HepG2 (cell line): ENCODE data around the gene SHISA4. TPM values are rescaled to one million over a fixed set of nuclear protein-coding genes. Genes with fewer than 3 reads are reported as not detected.
A peak's percentile ranks its signal among the peaks of the same experiment; 100 is the strongest.

Experiments used
- KDM6A ChIP-seq: IDR thresholded peaks from 2 replicates; pipeline ENCODE4 v1.6.1; 2016; ENCODE audit warnings: low read depth
- ZNF761 ChIP-seq: sonication (generic); formaldehyde crosslinking; conservative IDR thresholded peaks from 2 replicates; pipeline ENCODE4 v1.4.0; 2020; ENCODE audit warnings: mild to moderate bottlenecking, missing genetic modification reagents
- polyA plus RNA-seq, 8 experiments: library from polyadenylated mRNA; depleted of rRNA in 3 of 8; stranded (reverse) in 7 of 8; unstranded in 1 of 8; fragments of >200 nt; fragmentation: Illumina TruSeq in 4 of 8; extraction: Trizol in 4 of 8; gene quantifications; 2 replicates each; pipeline versions ENCODE4 v1.2.1 to v1.2.3, GENCODE V29; 2011 to 2016; ENCODE audit warnings: low read depth in 4 of 8, missing spikeins in 1 of 8, mixed read lengths in 1 of 8; ENCODE audit not compliant: insufficient read depth in 1 of 8
- total RNA-seq, 5 experiments: library from RNA; depleted of rRNA; stranded (reverse); fragments of >200 nt; fragmentation: Illumina TruSeq; extraction: Trizol; gene quantifications; 2 replicates each; pipeline ENCODE4 v1.2.3, GENCODE V29; 2016; ENCODE audit warnings: low read depth in 1 of 5
- TF ChIP-seq, protein P1 (sequence below): IDR thresholded peaks from 2 replicates; pipeline ENCODE4 v1.6.1; 2012; ENCODE audit warnings: low read length, improper control_type of control experiment
- TF ChIP-seq, protein P2 (sequence below): IDR thresholded peaks from 2 replicates; pipeline ENCODE4 v1.6.1; 2016; ENCODE audit warnings: missing compliant biosample characterization, missing genetic modification reagents, borderline replicate concordance
- TF ChIP-seq, protein P3 (sequence below): sonication (generic); formaldehyde crosslinking; IDR thresholded peaks from 2 replicates; pipeline ENCODE4 v1.8.0; 2022; ENCODE audit warnings: missing genetic modification reagents, mild to moderate bottlenecking, moderate library complexity, borderline replicate concordance
- TF ChIP-seq, protein P4 (sequence below): sonication (generic); formaldehyde crosslinking; IDR thresholded peaks from 2 replicates; pipeline ENCODE4 v1.4.0; 2020; ENCODE audit warnings: missing genetic modification reagents, borderline replicate concordance
- TF ChIP-seq, protein P5 (sequence below): sonication (generic); formaldehyde crosslinking; IDR thresholded peaks from 2 replicates; pipeline ENCODE4 v1.5.0; 2020; ENCODE audit warnings: mild to moderate bottlenecking, missing genetic modification reagents, borderline replicate concordance
- TF ChIP-seq, protein P6 (sequence below): sonication (generic); formaldehyde crosslinking; IDR thresholded peaks from 2 replicates; pipeline ENCODE4 v1.4.0; 2020; ENCODE audit warnings: mild to moderate bottlenecking, missing genetic modification reagents

Gene SHISA4
- total and polyA plus RNA-seq, 2 of the 13 experiments (the other 11 are each of a cell fraction or from before 2014, with no cell fraction given): 0.51 to 1.0 TPM

DNA sequence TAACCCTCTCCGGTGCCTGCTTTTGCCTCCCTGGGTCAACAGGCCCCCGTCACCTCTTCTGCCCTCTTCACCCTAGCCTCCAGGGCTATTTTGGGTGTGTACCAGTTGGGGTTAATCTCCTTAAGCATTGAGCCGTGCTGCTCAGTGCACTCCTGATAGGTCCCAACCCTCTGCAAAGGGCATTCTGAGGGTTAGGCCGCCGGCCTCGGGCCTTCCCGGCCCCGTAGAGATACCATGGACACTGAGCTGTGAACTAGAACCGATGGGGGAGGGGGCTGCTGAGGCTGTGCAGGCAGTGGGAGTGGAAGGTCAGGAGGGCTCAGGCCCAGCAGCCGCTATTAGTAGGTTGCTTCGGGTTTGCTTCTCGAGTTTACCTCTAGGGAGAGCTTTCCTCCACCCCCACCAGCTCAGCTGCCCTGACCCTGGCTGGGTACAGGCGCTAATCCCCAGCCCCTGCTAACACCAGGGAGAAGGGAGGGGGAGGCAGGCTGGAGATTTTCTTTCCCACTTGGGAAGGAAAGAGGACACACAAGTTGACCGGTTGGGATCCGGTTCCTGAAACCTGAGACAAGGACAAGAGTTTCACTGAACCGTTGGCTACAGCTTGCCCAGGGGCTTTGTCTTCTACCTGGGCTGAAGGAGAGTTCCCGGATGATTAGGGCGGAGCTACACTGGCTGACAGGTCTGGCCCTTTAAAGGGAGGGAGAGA, 52.9 kb downstream of the SHISA4 start (continued):
- TF ChIP-seq, protein P1, sequence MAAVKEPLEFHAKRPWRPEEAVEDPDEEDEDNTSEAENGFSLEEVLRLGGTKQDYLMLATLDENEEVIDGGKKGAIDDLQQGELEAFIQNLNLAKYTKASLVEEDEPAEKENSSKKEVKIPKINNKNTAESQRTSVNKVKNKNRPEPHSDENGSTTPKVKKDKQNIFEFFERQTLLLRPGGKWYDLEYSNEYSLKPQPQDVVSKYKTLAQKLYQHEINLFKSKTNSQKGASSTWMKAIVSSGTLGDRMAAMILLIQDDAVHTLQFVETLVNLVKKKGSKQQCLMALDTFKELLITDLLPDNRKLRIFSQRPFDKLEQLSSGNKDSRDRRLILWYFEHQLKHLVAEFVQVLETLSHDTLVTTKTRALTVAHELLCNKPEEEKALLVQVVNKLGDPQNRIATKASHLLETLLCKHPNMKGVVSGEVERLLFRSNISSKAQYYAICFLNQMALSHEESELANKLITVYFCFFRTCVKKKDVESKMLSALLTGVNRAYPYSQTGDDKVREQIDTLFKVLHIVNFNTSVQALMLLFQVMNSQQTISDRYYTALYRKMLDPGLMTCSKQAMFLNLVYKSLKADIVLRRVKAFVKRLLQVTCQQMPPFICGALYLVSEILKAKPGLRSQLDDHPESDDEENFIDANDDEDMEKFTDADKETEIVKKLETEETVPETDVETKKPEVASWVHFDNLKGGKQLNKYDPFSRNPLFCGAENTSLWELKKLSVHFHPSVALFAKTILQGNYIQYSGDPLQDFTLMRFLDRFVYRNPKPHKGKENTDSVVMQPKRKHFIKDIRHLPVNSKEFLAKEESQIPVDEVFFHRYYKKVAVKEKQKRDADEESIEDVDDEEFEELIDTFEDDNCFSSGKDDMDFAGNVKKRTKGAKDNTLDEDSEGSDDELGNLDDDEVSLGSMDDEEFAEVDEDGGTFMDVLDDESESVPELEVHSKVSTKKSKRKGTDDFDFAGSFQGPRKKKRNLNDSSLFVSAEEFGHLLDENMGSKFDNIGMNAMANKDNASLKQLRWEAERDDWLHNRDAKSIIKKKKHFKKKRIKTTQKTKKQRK: no peak
- TF ChIP-seq, protein P2, sequence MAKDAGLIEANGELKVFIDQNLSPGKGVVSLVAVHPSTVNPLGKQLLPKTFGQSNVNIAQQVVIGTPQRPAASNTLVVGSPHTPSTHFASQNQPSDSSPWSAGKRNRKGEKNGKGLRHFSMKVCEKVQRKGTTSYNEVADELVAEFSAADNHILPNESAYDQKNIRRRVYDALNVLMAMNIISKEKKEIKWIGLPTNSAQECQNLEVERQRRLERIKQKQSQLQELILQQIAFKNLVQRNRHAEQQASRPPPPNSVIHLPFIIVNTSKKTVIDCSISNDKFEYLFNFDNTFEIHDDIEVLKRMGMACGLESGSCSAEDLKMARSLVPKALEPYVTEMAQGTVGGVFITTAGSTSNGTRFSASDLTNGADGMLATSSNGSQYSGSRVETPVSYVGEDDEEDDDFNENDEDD (CRISPR knock-in tag): peak; percentile 12; the same call in 1 of the 2 replicates
- TF ChIP-seq, protein P3, sequence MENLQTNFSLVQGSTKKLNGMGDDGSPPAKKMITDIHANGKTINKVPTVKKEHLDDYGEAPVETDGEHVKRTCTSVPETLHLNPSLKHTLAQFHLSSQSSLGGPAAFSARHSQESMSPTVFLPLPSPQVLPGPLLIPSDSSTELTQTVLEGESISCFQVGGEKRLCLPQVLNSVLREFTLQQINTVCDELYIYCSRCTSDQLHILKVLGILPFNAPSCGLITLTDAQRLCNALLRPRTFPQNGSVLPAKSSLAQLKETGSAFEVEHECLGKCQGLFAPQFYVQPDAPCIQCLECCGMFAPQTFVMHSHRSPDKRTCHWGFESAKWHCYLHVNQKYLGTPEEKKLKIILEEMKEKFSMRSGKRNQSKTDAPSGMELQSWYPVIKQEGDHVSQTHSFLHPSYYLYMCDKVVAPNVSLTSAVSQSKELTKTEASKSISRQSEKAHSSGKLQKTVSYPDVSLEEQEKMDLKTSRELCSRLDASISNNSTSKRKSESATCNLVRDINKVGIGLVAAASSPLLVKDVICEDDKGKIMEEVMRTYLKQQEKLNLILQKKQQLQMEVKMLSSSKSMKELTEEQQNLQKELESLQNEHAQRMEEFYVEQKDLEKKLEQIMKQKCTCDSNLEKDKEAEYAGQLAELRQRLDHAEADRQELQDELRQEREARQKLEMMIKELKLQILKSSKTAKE (CRISPR knock-in tag): no peak
- TF ChIP-seq ZNF761 (CRISPR knock-in tag): no peak
- peak; percentile 42; the same call in 1 of the 2 replicates for TF ChIP-seq KDM6A (CRISPR knock-in tag)
- TF ChIP-seq, protein P4, sequence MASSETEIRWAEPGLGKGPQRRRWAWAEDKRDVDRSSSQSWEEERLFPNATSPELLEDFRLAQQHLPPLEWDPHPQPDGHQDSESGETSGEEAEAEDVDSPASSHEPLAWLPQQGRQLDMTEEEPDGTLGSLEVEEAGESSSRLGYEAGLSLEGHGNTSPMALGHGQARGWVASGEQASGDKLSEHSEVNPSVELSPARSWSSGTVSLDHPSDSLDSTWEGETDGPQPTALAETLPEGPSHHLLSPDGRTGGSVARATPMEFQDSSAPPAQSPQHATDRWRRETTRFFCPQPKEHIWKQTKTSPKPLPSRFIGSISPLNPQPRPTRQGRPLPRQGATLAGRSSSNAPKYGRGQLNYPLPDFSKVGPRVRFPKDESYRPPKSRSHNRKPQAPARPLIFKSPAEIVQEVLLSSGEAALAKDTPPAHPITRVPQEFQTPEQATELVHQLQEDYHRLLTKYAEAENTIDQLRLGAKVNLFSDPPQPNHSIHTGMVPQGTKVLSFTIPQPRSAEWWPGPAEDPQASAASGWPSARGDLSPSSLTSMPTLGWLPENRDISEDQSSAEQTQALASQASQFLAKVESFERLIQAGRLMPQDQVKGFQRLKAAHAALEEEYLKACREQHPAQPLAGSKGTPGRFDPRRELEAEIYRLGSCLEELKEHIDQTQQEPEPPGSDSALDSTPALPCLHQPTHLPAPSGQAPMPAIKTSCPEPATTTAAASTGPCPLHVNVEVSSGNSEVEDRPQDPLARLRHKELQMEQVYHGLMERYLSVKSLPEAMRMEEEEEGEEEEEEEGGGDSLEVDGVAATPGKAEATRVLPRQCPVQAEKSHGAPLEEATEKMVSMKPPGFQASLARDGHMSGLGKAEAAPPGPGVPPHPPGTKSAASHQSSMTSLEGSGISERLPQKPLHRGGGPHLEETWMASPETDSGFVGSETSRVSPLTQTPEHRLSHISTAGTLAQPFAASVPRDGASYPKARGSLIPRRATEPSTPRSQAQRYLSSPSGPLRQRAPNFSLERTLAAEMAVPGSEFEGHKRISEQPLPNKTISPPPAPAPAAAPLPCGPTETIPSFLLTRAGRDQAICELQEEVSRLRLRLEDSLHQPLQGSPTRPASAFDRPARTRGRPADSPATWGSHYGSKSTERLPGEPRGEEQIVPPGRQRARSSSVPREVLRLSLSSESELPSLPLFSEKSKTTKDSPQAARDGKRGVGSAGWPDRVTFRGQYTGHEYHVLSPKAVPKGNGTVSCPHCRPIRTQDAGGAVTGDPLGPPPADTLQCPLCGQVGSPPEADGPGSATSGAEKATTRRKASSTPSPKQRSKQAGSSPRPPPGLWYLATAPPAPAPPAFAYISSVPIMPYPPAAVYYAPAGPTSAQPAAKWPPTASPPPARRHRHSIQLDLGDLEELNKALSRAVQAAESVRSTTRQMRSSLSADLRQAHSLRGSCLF (CRISPR knock-in tag): no peak
- TF ChIP-seq, protein P5, sequence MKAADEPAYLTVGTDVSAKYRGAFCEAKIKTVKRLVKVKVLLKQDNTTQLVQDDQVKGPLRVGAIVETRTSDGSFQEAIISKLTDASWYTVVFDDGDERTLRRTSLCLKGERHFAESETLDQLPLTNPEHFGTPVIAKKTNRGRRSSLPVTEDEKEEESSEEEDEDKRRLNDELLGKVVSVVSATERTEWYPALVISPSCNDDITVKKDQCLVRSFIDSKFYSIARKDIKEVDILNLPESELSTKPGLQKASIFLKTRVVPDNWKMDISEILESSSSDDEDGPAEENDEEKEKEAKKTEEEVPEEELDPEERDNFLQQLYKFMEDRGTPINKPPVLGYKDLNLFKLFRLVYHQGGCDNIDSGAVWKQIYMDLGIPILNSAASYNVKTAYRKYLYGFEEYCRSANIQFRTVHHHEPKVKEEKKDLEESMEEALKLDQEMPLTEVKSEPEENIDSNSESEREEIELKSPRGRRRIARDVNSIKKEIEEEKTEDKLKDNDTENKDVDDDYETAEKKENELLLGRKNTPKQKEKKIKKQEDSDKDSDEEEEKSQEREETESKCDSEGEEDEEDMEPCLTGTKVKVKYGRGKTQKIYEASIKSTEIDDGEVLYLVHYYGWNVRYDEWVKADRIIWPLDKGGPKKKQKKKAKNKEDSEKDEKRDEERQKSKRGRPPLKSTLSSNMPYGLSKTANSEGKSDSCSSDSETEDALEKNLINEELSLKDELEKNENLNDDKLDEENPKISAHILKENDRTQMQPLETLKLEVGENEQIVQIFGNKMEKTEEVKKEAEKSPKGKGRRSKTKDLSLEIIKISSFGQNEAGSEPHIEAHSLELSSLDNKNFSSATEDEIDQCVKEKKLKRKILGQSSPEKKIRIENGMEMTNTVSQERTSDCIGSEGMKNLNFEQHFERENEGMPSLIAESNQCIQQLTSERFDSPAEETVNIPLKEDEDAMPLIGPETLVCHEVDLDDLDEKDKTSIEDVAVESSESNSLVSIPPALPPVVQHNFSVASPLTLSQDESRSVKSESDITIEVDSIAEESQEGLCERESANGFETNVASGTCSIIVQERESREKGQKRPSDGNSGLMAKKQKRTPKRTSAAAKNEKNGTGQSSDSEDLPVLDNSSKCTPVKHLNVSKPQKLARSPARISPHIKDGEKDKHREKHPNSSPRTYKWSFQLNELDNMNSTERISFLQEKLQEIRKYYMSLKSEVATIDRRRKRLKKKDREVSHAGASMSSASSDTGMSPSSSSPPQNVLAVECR (CRISPR knock-in tag): peak; percentile 58; the same call in 1 of the 2 replicates
- TF ChIP-seq, protein P6, sequence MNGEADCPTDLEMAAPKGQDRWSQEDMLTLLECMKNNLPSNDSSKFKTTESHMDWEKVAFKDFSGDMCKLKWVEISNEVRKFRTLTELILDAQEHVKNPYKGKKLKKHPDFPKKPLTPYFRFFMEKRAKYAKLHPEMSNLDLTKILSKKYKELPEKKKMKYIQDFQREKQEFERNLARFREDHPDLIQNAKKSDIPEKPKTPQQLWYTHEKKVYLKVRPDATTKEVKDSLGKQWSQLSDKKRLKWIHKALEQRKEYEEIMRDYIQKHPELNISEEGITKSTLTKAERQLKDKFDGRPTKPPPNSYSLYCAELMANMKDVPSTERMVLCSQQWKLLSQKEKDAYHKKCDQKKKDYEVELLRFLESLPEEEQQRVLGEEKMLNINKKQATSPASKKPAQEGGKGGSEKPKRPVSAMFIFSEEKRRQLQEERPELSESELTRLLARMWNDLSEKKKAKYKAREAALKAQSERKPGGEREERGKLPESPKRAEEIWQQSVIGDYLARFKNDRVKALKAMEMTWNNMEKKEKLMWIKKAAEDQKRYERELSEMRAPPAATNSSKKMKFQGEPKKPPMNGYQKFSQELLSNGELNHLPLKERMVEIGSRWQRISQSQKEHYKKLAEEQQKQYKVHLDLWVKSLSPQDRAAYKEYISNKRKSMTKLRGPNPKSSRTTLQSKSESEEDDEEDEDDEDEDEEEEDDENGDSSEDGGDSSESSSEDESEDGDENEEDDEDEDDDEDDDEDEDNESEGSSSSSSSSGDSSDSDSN: peak; percentile 72
